Measurements from ENCODE around the gene ITGAX. TPM values are rescaled to one million over a fixed set of nuclear protein-coding genes. Genes with fewer than 3 reads are reported as not detected.

ITGAX gene
- total RNA-seq, 1 donor from 2014 or later, result not detected

GRCh38 chr16:31429796-31430195 lies 74.8 kb downstream of the ITGAX start:
- DNase-seq (ENCODE audit: extremely low spot score, unreplicated experiment), result no peak
- Mint-ChIP-seq H3K36me3 (no peaks in the 10 kb centered on the region), H3K27me3 (peaks cover 27% of the 10 kb centered on the region), H3K27ac (no peak overlapping the region), H3K9me3 (no peaks in the 10 kb centered on the region), H3K4me1 (ENCODE audit: unreplicated experiment) (no peaks in the 10 kb centered on the region), H3K4me3 (no peak overlapping the region)
- no peak for TF ChIP-seq CTCF (conservative IDR thresholded peaks at IDR 0.05)

GRCh38 chr16:31430380-31431052 lies 75.5 kb downstream of the ITGAX start:
- H3K27ac Mint-ChIP-seq, result no peak overlapping the region
- H3K4me3 Mint-ChIP-seq, result no peak overlapping the region
- no peaks in the 10 kb centered on the region for H3K4me1 Mint-ChIP-seq (ENCODE audit: unreplicated experiment)

More at GRCh38 chr16:31430380-31431052, 75.5 kb downstream of the ITGAX start:
- Mint-ChIP-seq H3K9me3 (no peaks in the 10 kb centered on the region), H3K36me3 (no peaks in the 10 kb centered on the region), H3K27me3 (peaks cover 21% of the 10 kb centered on the region)
- TF ChIP-seq CTCF (conservative IDR thresholded peaks at IDR 0.05), result no peak
- DNase-seq (ENCODE audit: extremely low spot score, unreplicated experiment), result no peak

Other genes with a start within 250 kb of the ITGAX start
- 38.5 and 44.5 TPM in 2 replicates for gene BCKDK, start 246.8 kb upstream of the ITGAX start, total RNA-seq (ENCODE audit: low replicate concordance)
- 54.4 and 70.3 TPM in 2 replicates for gene KAT8, start 237.5 kb upstream of the ITGAX start, total RNA-seq (ENCODE audit: low replicate concordance)
- gene PRSS8, start 219.4 kb upstream of the ITGAX start, total RNA-seq (ENCODE audit: low replicate concordance), result 84.7 and 205 TPM in 2 replicates
- 1.8 and 2.0 TPM in 2 replicates for gene PRSS36, start 205.1 kb upstream of the ITGAX start, total RNA-seq (ENCODE audit: low replicate concordance)
- 400 and 654 TPM in 2 replicates for gene FUS, start 175.0 kb upstream of the ITGAX start, total RNA-seq (ENCODE audit: low replicate concordance)
- gene PYCARD, start 152.4 kb upstream of the ITGAX start, total RNA-seq (ENCODE audit: low replicate concordance), result 8.2 and 14.5 TPM in 2 replicates
- 0.02 TPM in 1 of 2 replicates, not detected in the other for gene TRIM72, start 141.1 kb upstream of the ITGAX start, total RNA-seq (ENCODE audit: low replicate concordance)
- gene PYDC1, start 138.0 kb upstream of the ITGAX start, total RNA-seq (ENCODE audit: low replicate concordance), result not detected in 2 replicates
- gene ITGAM, start 95.2 kb upstream of the ITGAX start, total RNA-seq (ENCODE audit: low replicate concordance), result 0.36 TPM in 1 of 2 replicates, not detected in the other
- gene ITGAD, start 38.2 kb downstream of the ITGAX start, total RNA-seq (ENCODE audit: low replicate concordance), result not detected in 2 replicates
- not detected in 2 replicates for gene COX6A2, start 73.2 kb downstream of the ITGAX start, total RNA-seq (ENCODE audit: low replicate concordance)
- gene ZNF843, start 87.6 kb downstream of the ITGAX start, total RNA-seq (ENCODE audit: low replicate concordance), result 1.2 and 1.9 TPM in 2 replicates
- gene ARMC5, start 104.3 kb downstream of the ITGAX start, total RNA-seq (ENCODE audit: low replicate concordance), result 9.4 and 11.1 TPM in 2 replicates
- 5.0 and 25.6 TPM in 2 replicates for gene TGFB1I1, start 117.0 kb downstream of the ITGAX start, total RNA-seq (ENCODE audit: low replicate concordance)
- gene SLC5A2, start 127.9 kb downstream of the ITGAX start, total RNA-seq (ENCODE audit: low replicate concordance), result 0.41 TPM in 1 of 2 replicates, not detected in the other
- gene RUSF1, start 153.2 kb downstream of the ITGAX start, total RNA-seq (ENCODE audit: low replicate concordance), result 74.2 and 78.2 TPM in 2 replicates
- not detected in 2 replicates for gene AHSP, start 172.7 kb downstream of the ITGAX start, total RNA-seq (ENCODE audit: low replicate concordance)

Data from type B pancreatic cell (in vitro differentiated cells).